MM.1S (cell line): ENCODE data around the gene CYTH3.

Experiments used
- DNase-seq: peaks from one replicate; pipeline ENCODE4 v3.0.0-alpha.2; 2015
- H2AFZ ChIP-seq: fragments of 300-600 bp; sonication (generic); 2 replicates; pipeline ENCODE4 v1.6.0; 2016; ENCODE audit warnings: antibody characterized with exemption, low read length
- H3F3A ChIP-seq: fragments of 300-600 bp; sonication (generic); 2 replicates; pipeline ENCODE4 v1.6.1; 2016; ENCODE audit warnings: mild to moderate bottlenecking, antibody characterized with exemption, low read length, moderate library complexity, mixed read lengths; ENCODE audit not compliant: insufficient read depth
- H3K27ac ChIP-seq: fragments of 300-600 bp; sonication (generic); 2 replicates; pipeline ENCODE4 v1.5.1; 2016; ENCODE audit warnings: mild to moderate bottlenecking, low read length
- H3K27me3 ChIP-seq: fragments of 300-600 bp; sonication (generic); replicated peaks from 2 replicates; pipeline ENCODE4 v1.6.0; 2016; ENCODE audit warnings: low read length; ENCODE audit not compliant: insufficient read depth
- H3K36me3 ChIP-seq: fragments of 300-600 bp; sonication (generic); replicated peaks from 2 replicates; pipeline ENCODE4 v1.6.1; 2016; ENCODE audit warnings: mild to moderate bottlenecking, low read length, mixed read lengths; ENCODE audit not compliant: insufficient read depth
- H3K4me1 ChIP-seq: fragments of 300-600 bp; sonication (generic); 2 replicates; pipeline ENCODE4 v1.6.1; 2016; ENCODE audit warnings: low read length, mixed read lengths
- H3K4me2 ChIP-seq: fragments of 300-600 bp; sonication (generic); 2 replicates; pipeline ENCODE4 v1.6.0; 2016; ENCODE audit warnings: low read depth, low read length
- H3K4me3 ChIP-seq: fragments of 300-600 bp; sonication (generic); 2 replicates; pipeline ENCODE4 v1.5.1; 2016; ENCODE audit warnings: low read length, mixed read lengths
- H3K79me2 ChIP-seq: fragments of 300-600 bp; sonication (generic); 2 replicates; pipeline ENCODE4 v1.6.1; 2016; ENCODE audit warnings: mixed run types, low read length, mixed read lengths
- H3K9ac ChIP-seq: fragments of 300-600 bp; sonication (generic); 2 replicates; pipeline ENCODE4 v1.6.1; 2016; ENCODE audit warnings: low read length, mixed read lengths
- H3K9me2 ChIP-seq: fragments of 300-600 bp; sonication (generic); replicated peaks from 2 replicates; pipeline ENCODE4 v1.6.1; 2016; ENCODE audit warnings: mild to moderate bottlenecking, low read length, mixed read lengths; ENCODE audit not compliant: insufficient read depth
- H3K9me3 ChIP-seq: fragments of 300-600 bp; sonication (generic); replicated peaks from 2 replicates; pipeline ENCODE4 v1.6.1; 2016; ENCODE audit warnings: mild to moderate bottlenecking, low read length, mixed read lengths; ENCODE audit not compliant: insufficient read depth
- H4K20me1 ChIP-seq: fragments of 300-600 bp; sonication (generic); 2 replicates; pipeline ENCODE4 v1.6.1; 2016; ENCODE audit warnings: mild to moderate bottlenecking, low read length, moderate library complexity, mixed read lengths; ENCODE audit not compliant: insufficient read depth
- CTCF ChIP-seq: fragments of 300-600 bp; sonication (generic); IDR thresholded peaks from 2 replicates; pipeline ENCODE4 v1.5.1; 2016; ENCODE audit warnings: antibody characterized with exemption, low read length, mixed read lengths
- EZH2 ChIP-seq: fragments of 300-600 bp; sonication (generic); optimal IDR thresholded peaks from 2 replicates; pipeline ENCODE3; 2017; ENCODE audit warnings: low read depth, mild to moderate bottlenecking, antibody characterized with exemption, low read length, mixed read lengths
- EZH2phosphoT487 ChIP-seq: fragments of 300-600 bp; sonication (generic); IDR thresholded peaks from 2 replicates; pipeline ENCODE4 v1.6.1; 2018; ENCODE audit warnings: antibody characterized with exemption, low read length

The CYTH3 gene

GRCh38 chr7:6179620-6180343 lies 92.6 kb downstream of the CYTH3 start:
- Histone ChIP-seq H3K79me2 (no peaks in the 10 kb centered on the region), H3K4me3 (no peak overlapping the region), H3K9me3 (no peaks in the 10 kb centered on the region), H3F3A (no peaks in the 10 kb centered on the region), H3K9me2 (no peaks in the 10 kb centered on the region), H3K9ac (no peak overlapping the region), H3K27me3 (no peaks in the 10 kb centered on the region), H3K4me2 (no peak overlapping the region), H2AFZ (no peak overlapping the region), H3K36me3 (0 out of 2 replicates have a peak, but pooled peaks cover 3% of the 10 kb centered on the region), H3K27ac (no peak overlapping the region), H3K4me1 (peaks cover 13% of the 10 kb centered on the region), H4K20me1 (no peaks in the 10 kb centered on the region)
- no peak for TF ChIP-seq CTCF
- DNase-seq: no peak

GRCh38 chr7:6178298-6179029 lies 94.0 kb downstream of the CYTH3 start:
- Histone ChIP-seq H3K79me2 (no peaks in the 10 kb centered on the region), H3F3A (no peaks in the 10 kb centered on the region), H3K9me3 (no peaks in the 10 kb centered on the region), H3K27ac (no peak overlapping the region), H3K4me3 (no peak overlapping the region), H2AFZ (no peak overlapping the region), H3K9ac (no peak overlapping the region), H3K4me1 (peaks cover 13% of the 10 kb centered on the region), H3K9me2 (no peaks in the 10 kb centered on the region), H3K4me2 (no peak overlapping the region), H3K27me3 (no peaks in the 10 kb centered on the region), H3K36me3 (0 out of 2 replicates have a peak, but pooled peaks cover 3% of the 10 kb centered on the region), H4K20me1 (no peaks in the 10 kb centered on the region)
- TF ChIP-seq CTCF (no peak), EZH2phosphoT487 (no peak), EZH2 (no peak)
- DNase-seq: no peak

GRCh38 chr7:6175645-6176044 lies 96.8 kb downstream of the CYTH3 start:
- H4K20me1 ChIP-seq: no peaks in the 10 kb centered on the region
- no peak overlapping the region for H3K4me2 ChIP-seq
- 0 out of 2 replicates have a peak, but pooled peaks cover 3% of the 10 kb centered on the region for H3K36me3 ChIP-seq
- H2AFZ ChIP-seq: no peak overlapping the region
- H3K9me3 ChIP-seq: no peaks in the 10 kb centered on the region
- no peak for DNase-seq
- TF ChIP-seq CTCF (no peak), EZH2 (no peak), EZH2phosphoT487 (no peak)
- H3K79me2 ChIP-seq: no peaks in the 10 kb centered on the region
- no peaks in the 10 kb centered on the region for H3K9me2 ChIP-seq
- H3K9ac ChIP-seq: no peak overlapping the region
- H3K4me3 ChIP-seq: no peak overlapping the region
- H3K27me3 ChIP-seq: no peaks in the 10 kb centered on the region
- H3K27ac ChIP-seq: no peak overlapping the region
- H3F3A ChIP-seq: no peaks in the 10 kb centered on the region
- peaks cover 13% of the 10 kb centered on the region for H3K4me1 ChIP-seq
